WERI-Rb-1 (cell line): ENCODE measurements around the gene FKBP2.
A peak's percentile ranks its signal among the peaks of the same experiment; 100 is the strongest.

ENCODE experiments used
- DNase-seq: peaks from one replicate; pipeline ENCODE4 v3.0.0-alpha.2; 2020
- H3K27ac ChIP-seq: fragments of 250-450 bp; sonication (Bioruptor Pico); 2 replicates; pipeline ENCODE4 v1.5.1; 2020; ENCODE audit warnings: mild to moderate bottlenecking, moderate library complexity
- H3K27me3 ChIP-seq: fragments of 250-450 bp; sonication (Bioruptor Pico); 2 replicates; pipeline ENCODE4 v1.5.1; 2021; ENCODE audit warnings: mild to moderate bottlenecking, low read depth, moderate library complexity; ENCODE audit not compliant: insufficient read depth, severe bottlenecking
- H3K36me3 ChIP-seq: fragments of 250-450 bp; sonication (Bioruptor Pico); 2 replicates; pipeline ENCODE4 v1.5.1; 2020; ENCODE audit warnings: mild to moderate bottlenecking, moderate library complexity
- H3K4me3 ChIP-seq: 2 replicates; pipeline ENCODE4 v1.5.1; 2011; ENCODE audit warnings: low read depth, mild to moderate bottlenecking, control low read depth, low read length
- H3K9me3 ChIP-seq: fragments of 250-450 bp; sonication (Bioruptor Pico); 2 replicates; pipeline ENCODE4 v1.5.1; 2021; ENCODE audit warnings: mild to moderate bottlenecking, moderate library complexity; ENCODE audit not compliant: severe bottlenecking
- TF ChIP-seq, protein P1 (sequence below): IDR thresholded peaks from 2 replicates; pipeline ENCODE4 v1.5.1; 2011; ENCODE audit warnings: low read depth, mild to moderate bottlenecking, control low read depth, inconsistent platforms, low read length

The FKBP2 gene

GRCh38 chr11:64202992-64203391 lies 37.9 kb upstream of the FKBP2 start:
- no peak overlapping the region for H3K4me3 ChIP-seq
- H3K27me3 ChIP-seq, result no peaks in the 10 kb centered on the region
- H3K9me3 ChIP-seq, result no peaks in the 10 kb centered on the region
- TF ChIP-seq, protein P1, sequence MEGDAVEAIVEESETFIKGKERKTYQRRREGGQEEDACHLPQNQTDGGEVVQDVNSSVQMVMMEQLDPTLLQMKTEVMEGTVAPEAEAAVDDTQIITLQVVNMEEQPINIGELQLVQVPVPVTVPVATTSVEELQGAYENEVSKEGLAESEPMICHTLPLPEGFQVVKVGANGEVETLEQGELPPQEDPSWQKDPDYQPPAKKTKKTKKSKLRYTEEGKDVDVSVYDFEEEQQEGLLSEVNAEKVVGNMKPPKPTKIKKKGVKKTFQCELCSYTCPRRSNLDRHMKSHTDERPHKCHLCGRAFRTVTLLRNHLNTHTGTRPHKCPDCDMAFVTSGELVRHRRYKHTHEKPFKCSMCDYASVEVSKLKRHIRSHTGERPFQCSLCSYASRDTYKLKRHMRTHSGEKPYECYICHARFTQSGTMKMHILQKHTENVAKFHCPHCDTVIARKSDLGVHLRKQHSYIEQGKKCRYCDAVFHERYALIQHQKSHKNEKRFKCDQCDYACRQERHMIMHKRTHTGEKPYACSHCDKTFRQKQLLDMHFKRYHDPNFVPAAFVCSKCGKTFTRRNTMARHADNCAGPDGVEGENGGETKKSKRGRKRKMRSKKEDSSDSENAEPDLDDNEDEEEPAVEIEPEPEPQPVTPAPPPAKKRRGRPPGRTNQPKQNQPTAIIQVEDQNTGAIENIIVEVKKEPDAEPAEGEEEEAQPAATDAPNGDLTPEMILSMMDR, result no peak
- no peak overlapping the region for H3K27ac ChIP-seq
- DNase-seq, result no peak
- H3K36me3 ChIP-seq, result peaks cover 93% of the 10 kb centered on the region

- Histone ChIP-seq H3K36me3 (peaks cover 88% of the 10 kb centered on the region), H3K9me3 (no peaks in the 10 kb centered on the region), H3K27ac (no peak overlapping the region), H3K4me3 (no peak overlapping the region), H3K27me3 (no peaks in the 10 kb centered on the region)
- no peak for DNase-seq
- TF ChIP-seq, protein P1, result no peak
Observed at GRCh38 chr11:64203421-64204079, 37.3 kb upstream of the FKBP2 start.

GRCh38 chr11:64204080-64204440 lies 36.8 kb upstream of the FKBP2 start:
- DNase-seq, result no peak
- peaks cover 84% of the 10 kb centered on the region for H3K36me3 ChIP-seq
- no peaks in the 10 kb centered on the region for H3K9me3 ChIP-seq

DNA sequence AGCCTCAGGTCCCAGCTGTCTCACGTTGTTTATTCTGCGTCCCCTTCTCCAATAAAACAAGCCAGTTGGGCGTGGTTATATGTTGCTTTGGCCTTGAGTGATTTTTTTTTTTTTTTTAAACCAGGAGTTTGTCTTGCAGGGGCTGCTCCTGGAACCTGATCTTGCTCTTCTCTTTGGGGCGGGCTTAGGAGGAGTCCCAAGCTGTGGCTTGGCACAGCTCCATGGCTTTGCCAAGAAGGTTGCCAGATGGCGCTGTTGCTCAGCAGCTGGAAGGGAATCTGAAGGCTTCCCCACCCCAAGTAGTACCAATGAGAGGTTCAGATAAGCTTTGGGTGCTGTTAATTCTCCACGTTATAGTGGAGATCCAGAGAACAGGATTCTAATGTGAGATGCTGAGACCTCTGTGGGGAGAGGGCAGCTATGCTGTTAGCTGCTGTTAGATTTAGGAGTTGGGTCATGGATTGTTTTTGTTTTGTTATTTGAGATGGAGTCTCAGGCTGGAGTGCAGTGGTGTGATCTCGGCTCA lies 36.4 kb upstream of the FKBP2 start:
- TF ChIP-seq, protein P1, result peak; percentile 72
- Histone ChIP-seq H3K36me3 (peaks cover 82% of the 10 kb centered on the region), H3K27me3 (no peaks in the 10 kb centered on the region), H3K4me3 (no peak overlapping the region), H3K9me3 (no peaks in the 10 kb centered on the region), H3K27ac (no peak overlapping the region)
- DNase-seq, result peak; percentile 76

More at GRCh38 chr11:64204080-64204440, 36.8 kb upstream of the FKBP2 start:
- H3K4me3 ChIP-seq, result no peak overlapping the region
- H3K27me3 ChIP-seq, result no peaks in the 10 kb centered on the region
- TF ChIP-seq, protein P1, result no peak
- no peak overlapping the region for H3K27ac ChIP-seq

DNA sequence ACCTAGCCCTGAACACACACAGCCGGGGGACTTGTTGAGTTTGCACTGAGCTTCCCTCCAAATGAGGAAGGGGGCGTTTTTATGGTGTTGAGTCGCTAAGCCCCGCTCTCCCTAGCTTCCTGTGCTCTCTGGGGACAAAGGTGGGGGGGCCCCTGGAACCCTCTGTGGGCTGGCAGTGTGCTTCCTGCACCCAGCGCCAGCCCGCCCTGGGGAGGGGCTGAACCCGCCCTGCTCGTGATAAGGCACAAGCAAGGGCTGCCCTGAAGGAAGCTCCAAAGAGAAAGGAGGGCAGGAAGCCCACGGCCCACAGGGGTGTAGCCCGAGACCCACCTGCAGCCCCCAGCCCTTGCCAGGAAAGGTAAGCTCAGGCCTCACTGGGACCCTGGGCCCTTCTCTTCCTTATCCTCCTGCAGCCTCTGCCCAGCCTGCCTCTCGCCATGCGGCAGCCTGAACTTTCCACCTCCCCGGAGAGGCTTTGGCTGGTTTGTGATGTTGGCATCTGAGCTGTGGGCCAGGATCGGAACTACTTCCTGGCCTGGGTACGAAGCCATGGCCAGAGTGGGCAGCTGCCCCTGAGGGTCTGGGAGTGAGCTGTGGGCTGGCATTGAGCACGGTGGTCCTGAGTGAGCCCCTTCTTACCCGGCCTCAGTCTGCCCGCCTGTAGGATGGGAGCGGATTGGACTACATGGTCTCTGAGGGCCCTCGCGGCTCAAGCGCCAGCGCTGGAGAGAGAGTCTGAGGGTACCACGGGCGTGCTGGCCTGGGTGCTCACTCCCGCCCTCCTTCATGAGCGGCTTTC lies 34.2 kb upstream of the FKBP2 start, which contains the start of gene FERMT3:
FERMT3 (plus strand) TSS at position 265 of the 799 bp plus-strand sequence. CDS start 644 bp downstream, outside the sequence.
- Histone ChIP-seq H3K9me3 (no peaks in the 10 kb centered on the region), H3K36me3 (peaks cover 60% of the 10 kb centered on the region), H3K4me3 (no peak within 1 kb of the TSS), H3K27me3 (no peaks in the 10 kb centered on the region), H3K27ac (no peak within 1 kb of the TSS)
- TF ChIP-seq, protein P1, result no peak
- DNase-seq, result no peak
